ENCODE measurements around the gene PTOV1. TPM values are rescaled to one million over a fixed set of nuclear protein-coding genes. Genes with fewer than 3 reads are reported as not detected.

The PTOV1 gene
- polyA plus RNA-seq, 1 experiment: 37.6 TPM

- ChIA-PET POLR2A (no interaction called here), CTCF (no interaction called here)
- Histone ChIP-seq H3K27ac (ENCODE audit: low read depth, low read length) (no peak overlapping the region), H3K9me3 (ENCODE audit: control insufficient read depth, insufficient read depth, low read length) (peaks cover 9% of the 10 kb centered on the region; the same call in 1 of the 2 replicates), H3K27me3 (ENCODE audit: control insufficient read depth, insufficient read depth, low read length) (no peaks in the 10 kb centered on the region), H3K4me3 (ENCODE audit: low read depth, low read length) (no peak overlapping the region)
- DNase-seq (ENCODE audit: low read depth, low spot score): no peak
- no peak for TF ChIP-seq CTCF (IDR thresholded peaks at IDR 0.05; ENCODE audit: low read depth, low read length)
These were observed 41.8 kb downstream of the PTOV1 start for GRCh38 chr19:49892716-49893115.

- Histone ChIP-seq H3K27me3 (ENCODE audit: control insufficient read depth, insufficient read depth, low read length) (no peaks in the 10 kb centered on the region), H3K4me3 (ENCODE audit: low read depth, low read length) (no peak overlapping the region), H3K27ac (ENCODE audit: low read depth, low read length) (no peak overlapping the region), H3K9me3 (ENCODE audit: control insufficient read depth, insufficient read depth, low read length) (peaks cover 9% of the 10 kb centered on the region; the same call in 1 of the 2 replicates)
- DNase-seq (ENCODE audit: low read depth, low spot score): no peak
- ChIA-PET POLR2A (no interaction called here), CTCF (no interaction called here)
- no peak for TF ChIP-seq CTCF (IDR thresholded peaks at IDR 0.05; ENCODE audit: low read depth, low read length)
These were observed 43.2 kb downstream of the PTOV1 start for GRCh38 chr19:49894011-49894664.

GRCh38 chr19:49894879-49895565 lies 44.1 kb downstream of the PTOV1 start:
- H3K4me3 ChIP-seq (ENCODE audit: low read depth, low read length): no peak overlapping the region
- peaks cover under 1% of the 10 kb centered on the region; the same call in 1 of the 2 replicates for H3K9me3 ChIP-seq (ENCODE audit: control insufficient read depth, insufficient read depth, low read length)
- no peak for TF ChIP-seq CTCF (IDR thresholded peaks at IDR 0.05; ENCODE audit: low read depth, low read length)
- H3K27me3 ChIP-seq (ENCODE audit: control insufficient read depth, insufficient read depth, low read length): no peaks in the 10 kb centered on the region
- H3K27ac ChIP-seq (ENCODE audit: low read depth, low read length): no peak overlapping the region
- DNase-seq (ENCODE audit: low read depth, low spot score): no peak
- ChIA-PET POLR2A (no interaction called here), CTCF (no interaction called here)

GRCh38 chr19:49895566-49896297 lies 44.8 kb downstream of the PTOV1 start:
- H3K9me3 ChIP-seq (ENCODE audit: control insufficient read depth, insufficient read depth, low read length): no peaks in the 10 kb centered on the region; the same call in 1 of the 2 replicates
- H3K4me3 ChIP-seq (ENCODE audit: low read depth, low read length): no peak overlapping the region
- H3K27me3 ChIP-seq (ENCODE audit: control insufficient read depth, insufficient read depth, low read length): no peaks in the 10 kb centered on the region
- ChIA-PET POLR2A (no interaction called here), CTCF (no interaction called here)
- TF ChIP-seq CTCF (IDR thresholded peaks at IDR 0.05; ENCODE audit: low read depth, low read length): no peak
- no peak for DNase-seq (ENCODE audit: low read depth, low spot score)
- H3K27ac ChIP-seq (ENCODE audit: low read depth, low read length): no peak overlapping the region

Data from AG04450 (cell line).